ENCODE results near the gene SNTB2. TPM values are rescaled to one million over a fixed set of nuclear protein-coding genes. Genes with fewer than 3 reads are reported as not detected.

Gene SNTB2
- total and polyA plus RNA-seq, 2 of the 13 experiments (the other 11 are each of a cell fraction or from before 2014, with no cell fraction given) = 11.5 to 19.2 TPM

DNA sequence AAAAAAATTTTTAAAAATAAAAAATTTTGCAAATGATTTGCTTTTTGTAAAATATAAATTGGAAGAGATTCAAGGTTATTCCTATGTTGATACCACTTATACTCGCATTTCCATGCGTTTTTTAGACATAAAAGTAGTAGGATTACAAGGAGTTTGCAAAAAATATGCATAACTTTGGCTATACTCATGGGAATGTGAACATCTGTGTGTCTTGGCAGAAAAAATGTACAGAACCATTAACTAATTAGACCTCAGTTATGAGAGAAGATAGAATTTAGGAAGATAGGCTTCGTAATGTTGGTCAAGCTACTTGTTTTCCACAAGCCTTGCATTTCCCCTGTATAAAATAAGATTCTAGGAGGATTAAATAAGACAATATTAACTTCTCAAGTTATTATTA is 63.1 kb downstream of the SNTB2 start:
- 97% methylated on average over 3 of the region's 3 CpGs for WGBS (ENCODE audit: low lambda C conversion rate)
- H4K20me1 ChIP-seq (ENCODE audit: insufficient read depth, low read length) = no peaks in the 10 kb centered on the region
- ATAC-seq = no peak
- no peak for TF ChIP-seq EZH2 (conservative IDR thresholded peaks at IDR 0.05; ENCODE audit: low read depth, low read length)
- TF ChIP-seq, protein P1, sequence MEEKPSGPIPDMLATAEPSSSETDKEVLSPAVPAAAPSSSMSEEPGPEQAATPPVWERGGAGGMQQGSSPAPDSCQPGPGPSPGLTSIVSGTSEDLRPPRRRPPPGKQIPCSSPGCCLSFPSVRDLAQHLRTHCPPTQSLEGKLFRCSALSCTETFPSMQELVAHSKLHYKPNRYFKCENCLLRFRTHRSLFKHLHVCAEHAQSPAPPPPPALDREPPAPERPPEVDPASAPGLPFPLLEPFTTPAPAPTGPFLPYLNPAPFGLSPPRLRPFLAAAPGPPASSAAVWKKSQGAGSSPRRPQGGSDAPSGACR (CRISPR knock-in tag; IDR thresholded peaks at IDR 0.05) = no peak
- TF ChIP-seq, protein P2, sequence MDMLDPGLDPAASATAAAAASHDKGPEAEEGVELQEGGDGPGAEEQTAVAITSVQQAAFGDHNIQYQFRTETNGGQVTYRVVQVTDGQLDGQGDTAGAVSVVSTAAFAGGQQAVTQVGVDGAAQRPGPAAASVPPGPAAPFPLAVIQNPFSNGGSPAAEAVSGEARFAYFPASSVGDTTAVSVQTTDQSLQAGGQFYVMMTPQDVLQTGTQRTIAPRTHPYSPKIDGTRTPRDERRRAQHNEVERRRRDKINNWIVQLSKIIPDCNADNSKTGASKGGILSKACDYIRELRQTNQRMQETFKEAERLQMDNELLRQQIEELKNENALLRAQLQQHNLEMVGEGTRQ (IDR thresholded peaks at IDR 0.05; ENCODE audit: low read depth, low read length) = no peak
- TF ChIP-seq, protein P2 (CRISPR knock-in tag; IDR thresholded peaks at IDR 0.05; ENCODE audit: borderline replicate concordance) = no peak
- no peak for TF ChIP-seq BRD4 (CRISPR knock-in tag; IDR thresholded peaks at IDR 0.05)
- TF ChIP-seq ZNF446 (CRISPR knock-in tag; IDR thresholded peaks at IDR 0.05) = no peak
- TF ChIP-seq ZMYM4 (CRISPR knock-in tag; IDR thresholded peaks at IDR 0.05) = no peak
- TF ChIP-seq TOE1 (CRISPR knock-in tag; IDR thresholded peaks at IDR 0.05) = no peak
- TF ChIP-seq, protein P3, sequence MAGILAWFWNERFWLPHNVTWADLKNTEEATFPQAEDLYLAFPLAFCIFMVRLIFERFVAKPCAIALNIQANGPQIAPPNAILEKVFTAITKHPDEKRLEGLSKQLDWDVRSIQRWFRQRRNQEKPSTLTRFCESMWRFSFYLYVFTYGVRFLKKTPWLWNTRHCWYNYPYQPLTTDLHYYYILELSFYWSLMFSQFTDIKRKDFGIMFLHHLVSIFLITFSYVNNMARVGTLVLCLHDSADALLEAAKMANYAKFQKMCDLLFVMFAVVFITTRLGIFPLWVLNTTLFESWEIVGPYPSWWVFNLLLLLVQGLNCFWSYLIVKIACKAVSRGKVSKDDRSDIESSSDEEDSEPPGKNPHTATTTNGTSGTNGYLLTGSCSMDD (CRISPR knock-in tag; IDR thresholded peaks at IDR 0.05) = no peak
- TF ChIP-seq ZFAT (CRISPR knock-in tag; conservative IDR thresholded peaks at IDR 0.05) = no peak
- TF ChIP-seq, protein P4, sequence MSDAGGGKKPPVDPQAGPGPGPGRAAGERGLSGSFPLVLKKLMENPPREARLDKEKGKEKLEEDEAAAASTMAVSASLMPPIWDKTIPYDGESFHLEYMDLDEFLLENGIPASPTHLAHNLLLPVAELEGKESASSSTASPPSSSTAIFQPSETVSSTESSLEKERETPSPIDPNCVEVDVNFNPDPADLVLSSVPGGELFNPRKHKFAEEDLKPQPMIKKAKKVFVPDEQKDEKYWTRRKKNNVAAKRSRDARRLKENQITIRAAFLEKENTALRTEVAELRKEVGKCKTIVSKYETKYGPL (CRISPR knock-in tag; IDR thresholded peaks at IDR 0.05) = no peak
- TF ChIP-seq TARDBP (CRISPR knock-in tag; IDR thresholded peaks at IDR 0.05) = no peak
- TF ChIP-seq, protein P5, sequence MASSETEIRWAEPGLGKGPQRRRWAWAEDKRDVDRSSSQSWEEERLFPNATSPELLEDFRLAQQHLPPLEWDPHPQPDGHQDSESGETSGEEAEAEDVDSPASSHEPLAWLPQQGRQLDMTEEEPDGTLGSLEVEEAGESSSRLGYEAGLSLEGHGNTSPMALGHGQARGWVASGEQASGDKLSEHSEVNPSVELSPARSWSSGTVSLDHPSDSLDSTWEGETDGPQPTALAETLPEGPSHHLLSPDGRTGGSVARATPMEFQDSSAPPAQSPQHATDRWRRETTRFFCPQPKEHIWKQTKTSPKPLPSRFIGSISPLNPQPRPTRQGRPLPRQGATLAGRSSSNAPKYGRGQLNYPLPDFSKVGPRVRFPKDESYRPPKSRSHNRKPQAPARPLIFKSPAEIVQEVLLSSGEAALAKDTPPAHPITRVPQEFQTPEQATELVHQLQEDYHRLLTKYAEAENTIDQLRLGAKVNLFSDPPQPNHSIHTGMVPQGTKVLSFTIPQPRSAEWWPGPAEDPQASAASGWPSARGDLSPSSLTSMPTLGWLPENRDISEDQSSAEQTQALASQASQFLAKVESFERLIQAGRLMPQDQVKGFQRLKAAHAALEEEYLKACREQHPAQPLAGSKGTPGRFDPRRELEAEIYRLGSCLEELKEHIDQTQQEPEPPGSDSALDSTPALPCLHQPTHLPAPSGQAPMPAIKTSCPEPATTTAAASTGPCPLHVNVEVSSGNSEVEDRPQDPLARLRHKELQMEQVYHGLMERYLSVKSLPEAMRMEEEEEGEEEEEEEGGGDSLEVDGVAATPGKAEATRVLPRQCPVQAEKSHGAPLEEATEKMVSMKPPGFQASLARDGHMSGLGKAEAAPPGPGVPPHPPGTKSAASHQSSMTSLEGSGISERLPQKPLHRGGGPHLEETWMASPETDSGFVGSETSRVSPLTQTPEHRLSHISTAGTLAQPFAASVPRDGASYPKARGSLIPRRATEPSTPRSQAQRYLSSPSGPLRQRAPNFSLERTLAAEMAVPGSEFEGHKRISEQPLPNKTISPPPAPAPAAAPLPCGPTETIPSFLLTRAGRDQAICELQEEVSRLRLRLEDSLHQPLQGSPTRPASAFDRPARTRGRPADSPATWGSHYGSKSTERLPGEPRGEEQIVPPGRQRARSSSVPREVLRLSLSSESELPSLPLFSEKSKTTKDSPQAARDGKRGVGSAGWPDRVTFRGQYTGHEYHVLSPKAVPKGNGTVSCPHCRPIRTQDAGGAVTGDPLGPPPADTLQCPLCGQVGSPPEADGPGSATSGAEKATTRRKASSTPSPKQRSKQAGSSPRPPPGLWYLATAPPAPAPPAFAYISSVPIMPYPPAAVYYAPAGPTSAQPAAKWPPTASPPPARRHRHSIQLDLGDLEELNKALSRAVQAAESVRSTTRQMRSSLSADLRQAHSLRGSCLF (CRISPR knock-in tag; IDR thresholded peaks at IDR 0.05; ENCODE audit: borderline replicate concordance) = no peak
- TF ChIP-seq PRPF4 (IDR thresholded peaks at IDR 0.05; ENCODE audit: low read depth, low read length, poor library complexity, severe bottlenecking) = no peak
- no peak for TF ChIP-seq MEIS1 (CRISPR knock-in tag; IDR thresholded peaks at IDR 0.05; ENCODE audit: borderline replicate concordance)
- no peak for TF ChIP-seq ZNF329 (CRISPR knock-in tag; IDR thresholded peaks at IDR 0.05; ENCODE audit: low read depth)
- no peak for TF ChIP-seq ZNF879 (CRISPR knock-in tag; IDR thresholded peaks at IDR 0.05)

More for the DNA sequence above, 63.1 kb downstream of the SNTB2 start:
- intact Hi-C loops (cut with micrococcal nuclease; ENCODE audit: unreplicated experiment) = no loop called here
- Histone ChIP-seq H3K79me2 (ENCODE audit: insufficient read depth, low read length) (no peaks in the 10 kb centered on the region), H3K4me1 (ENCODE audit: insufficient read depth, low read length) (no peaks in the 10 kb centered on the region), H3K4me3 (replicated peaks in 1 of 3; ENCODE audit: insufficient read depth in 1 of 3, low read depth in 2 of 3, low read length in 3 of 3) (no peak overlapping the region), H2AFZ (ENCODE audit: low read length) (no peak overlapping the region), H3K9me3 (ENCODE audit: low read length) (no peaks in the 10 kb centered on the region), H3K27me3 (ENCODE audit: control insufficient read depth in 1 of 2, insufficient read depth in 2 of 2, low read length in 2 of 2) (no peaks in the 10 kb centered on the region), H3K36me3 (replicated peaks in 1 of 2; ENCODE audit: control insufficient read depth in 1 of 2, insufficient read depth in 2 of 2, low read length in 2 of 2) (peaks cover 3 to 16% of the 10 kb centered on the region in 2 experiments), H3K9ac (ENCODE audit: insufficient read depth, low read depth, low read length) (no peak overlapping the region), H3K4me2 (ENCODE audit: low read depth, low read length) (no peak overlapping the region), H3K27ac (ENCODE audit: extremely low read length, insufficient read depth, low read length) (no peak overlapping the region)
- DNase-seq (ENCODE audit: low spot score) = no peak
- ChIA-PET POLR2A (no interaction called here), CTCF (ENCODE audit: low intra/inter-chr PET ratio, low total read pairs) (no interaction called here)
- no peak for FAIRE-seq
- no TSS peak for BruUV-seq (replicated peaks)
- in situ Hi-C loops (cut with HindIII; ENCODE audit: extremely low pct_ligation_motif_present, low pct_unique_long_range_greater_than_20kb) = no loop called here
